MCF 10A (cell line): ENCODE data around the gene HOXA7. TPM values are rescaled to one million over a fixed set of nuclear protein-coding genes. Genes with fewer than 3 reads are reported as not detected.
A peak's percentile ranks its signal among the peaks of the same experiment; 100 is the strongest.

Experiments
- BruUV-seq: library from RNA; stranded (reverse); fragments of 400-500 nt; replicated peaks from 2 replicates; lab custom pipeline; 2021; lab: Mats Ljungman, UMichigan
- CTCF ChIA-PET: fragments of 300-600 bp; sonication (Branson Sonifier 250); formaldehyde crosslinking; extraction: SDS; loops from one replicate; lab custom pipeline; 2021; ENCODE audit warnings: antibody characterized with exemption, inconsistent platforms; lab: Yijun Ruan, JAX
- POLR2A ChIA-PET: fragments of 300-600, 350-650 bp; sonication (Branson Sonifier 250); formaldehyde crosslinking; extraction: SDS; loops from one replicate; lab custom pipeline; 2020; ENCODE audit warnings: antibody characterized with exemption, inconsistent platforms; lab: Yijun Ruan, JAX
- DNase-seq: peaks from one replicate; pipeline ENCODE4 v3.0.0-alpha.2; 2018; ENCODE audit not compliant: unreplicated experiment
- H3K27ac Mint-ChIP-seq: one replicate; pipeline ENCODE4 v1.8.0; 2022; ENCODE audit warnings: mild to moderate bottlenecking, low read depth, mixed read lengths; ENCODE audit not compliant: unreplicated experiment
- H3K27me3 Mint-ChIP-seq: one replicate; pipeline ENCODE4 v1.8.0; 2022; ENCODE audit warnings: mixed read lengths; ENCODE audit not compliant: insufficient read depth, unreplicated experiment
- H3K36me3 Mint-ChIP-seq: one replicate; pipeline ENCODE4 v1.8.0; 2022; ENCODE audit warnings: mild to moderate bottlenecking, moderate library complexity, mixed read lengths; ENCODE audit not compliant: insufficient read depth, unreplicated experiment
- H3K4me1 Mint-ChIP-seq: one replicate; pipeline ENCODE4 v1.8.0; 2022; ENCODE audit warnings: mixed read lengths; ENCODE audit not compliant: insufficient read depth, unreplicated experiment
- H3K4me3 Mint-ChIP-seq: one replicate; pipeline ENCODE4 v1.8.0; 2022; ENCODE audit warnings: mild to moderate bottlenecking, moderate library complexity, mixed read lengths; ENCODE audit not compliant: unreplicated experiment
- H3K9me3 Mint-ChIP-seq: one replicate; pipeline ENCODE4 v1.8.0; 2022; ENCODE audit warnings: mixed read lengths; ENCODE audit not compliant: unreplicated experiment
- intact Hi-C: fragments of 100-400 bp; cut with micrococcal nuclease; formaldehyde crosslinking; loops from 2 replicates; pipeline ENCODE4 v1.14.1; 2022
- total RNA-seq: library from RNA; stranded (reverse); gene quantifications from 2 replicates; pipeline ENCODE4 v1.2.3, GENCODE V29; 2022
- TF ChIP-seq, protein P1 (sequence below): fragments of 200-600 bp; IDR thresholded peaks from one replicate; pipeline ENCODE4 v1.8.0; 2022; ENCODE audit warnings: antibody characterized with exemption, mild to moderate bottlenecking; ENCODE audit not compliant: unreplicated experiment

Gene HOXA7
- total RNA-seq, 1 experiment from 2014 or later: 0.44 TPM

DNA sequence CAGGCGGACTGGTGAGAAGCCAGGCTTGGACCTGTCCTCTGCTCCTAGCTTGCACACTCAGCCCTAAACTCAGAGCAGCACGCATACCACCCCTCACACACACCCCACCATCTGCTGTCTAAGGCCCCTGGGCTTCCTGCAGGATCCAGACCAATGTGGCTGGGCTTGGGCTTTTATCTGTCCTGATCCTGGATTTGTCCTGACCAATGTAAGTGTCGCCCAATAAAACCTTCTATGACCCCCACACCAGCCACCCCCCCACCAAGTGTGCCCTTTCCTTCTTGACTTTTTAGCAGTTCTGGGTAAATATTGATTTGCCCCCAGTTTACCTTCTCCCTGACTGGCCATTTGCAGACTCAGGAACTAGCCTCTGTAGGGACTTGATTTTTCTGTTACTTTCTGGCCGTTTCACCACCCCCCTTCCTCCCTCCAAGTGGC lies 45.1 kb upstream of the HOXA7 start:
- DNase-seq: no peak
- BruUV-seq: no TSS peak
- Mint-ChIP-seq H3K9me3 (no peaks in the 10 kb centered on the region), H3K27ac (no peak overlapping the region), H3K36me3 (no peaks in the 10 kb centered on the region), H3K27me3 (peaks cover 78% of the 10 kb centered on the region), H3K4me3 (no peak overlapping the region), H3K4me1 (no peaks in the 10 kb centered on the region)
- intact Hi-C loops: no loop called here
- ChIA-PET CTCF (interaction anchor here (0.6 to 2.0 kb wide), 2 partner anchors 131 to 374 kb away, joined by 3 to 7 read pairs; no protein-coding TSS in a partner anchor), POLR2A (no interaction called here)
- TF ChIP-seq, protein P1, sequence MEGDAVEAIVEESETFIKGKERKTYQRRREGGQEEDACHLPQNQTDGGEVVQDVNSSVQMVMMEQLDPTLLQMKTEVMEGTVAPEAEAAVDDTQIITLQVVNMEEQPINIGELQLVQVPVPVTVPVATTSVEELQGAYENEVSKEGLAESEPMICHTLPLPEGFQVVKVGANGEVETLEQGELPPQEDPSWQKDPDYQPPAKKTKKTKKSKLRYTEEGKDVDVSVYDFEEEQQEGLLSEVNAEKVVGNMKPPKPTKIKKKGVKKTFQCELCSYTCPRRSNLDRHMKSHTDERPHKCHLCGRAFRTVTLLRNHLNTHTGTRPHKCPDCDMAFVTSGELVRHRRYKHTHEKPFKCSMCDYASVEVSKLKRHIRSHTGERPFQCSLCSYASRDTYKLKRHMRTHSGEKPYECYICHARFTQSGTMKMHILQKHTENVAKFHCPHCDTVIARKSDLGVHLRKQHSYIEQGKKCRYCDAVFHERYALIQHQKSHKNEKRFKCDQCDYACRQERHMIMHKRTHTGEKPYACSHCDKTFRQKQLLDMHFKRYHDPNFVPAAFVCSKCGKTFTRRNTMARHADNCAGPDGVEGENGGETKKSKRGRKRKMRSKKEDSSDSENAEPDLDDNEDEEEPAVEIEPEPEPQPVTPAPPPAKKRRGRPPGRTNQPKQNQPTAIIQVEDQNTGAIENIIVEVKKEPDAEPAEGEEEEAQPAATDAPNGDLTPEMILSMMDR: no peak

DNA sequence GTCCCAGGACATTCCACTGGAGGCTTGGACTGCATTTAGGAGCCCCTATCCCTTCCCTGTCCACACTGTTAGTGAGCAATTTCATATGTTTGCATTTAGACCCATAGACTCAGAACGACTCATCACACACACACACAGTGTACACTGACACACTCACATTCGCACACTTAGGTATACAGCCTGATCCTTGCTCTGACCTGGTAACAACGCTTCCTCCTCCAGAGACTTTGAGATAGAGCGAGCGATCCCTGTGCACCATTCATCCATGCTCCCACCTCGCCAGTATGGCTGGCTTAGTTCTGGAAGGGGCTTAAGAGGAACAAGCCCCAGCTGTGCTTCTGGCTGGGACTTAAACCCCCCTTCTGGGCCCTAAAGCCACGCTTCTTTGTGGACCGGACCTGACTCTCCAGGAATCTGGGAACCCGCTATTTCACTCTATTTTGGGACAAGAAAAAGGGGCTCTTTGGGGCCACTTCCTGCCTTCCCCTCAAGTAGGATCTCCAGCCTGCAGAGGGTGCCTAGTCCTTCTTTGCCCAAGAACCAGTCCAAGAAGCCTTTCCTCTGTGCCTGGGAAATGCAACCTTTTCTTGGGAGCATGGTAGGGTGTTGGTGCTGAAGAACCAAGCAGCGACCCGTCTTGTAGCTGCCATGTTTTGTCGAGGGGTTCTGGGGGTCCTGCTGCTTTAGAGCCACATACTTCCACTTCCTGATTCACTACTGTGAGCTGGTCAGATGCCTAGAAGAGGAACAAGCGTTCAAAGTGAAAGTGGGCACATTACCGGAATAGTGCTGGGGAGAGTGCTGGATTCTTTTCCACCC lies 44.5 kb upstream of the HOXA7 start:
- ChIA-PET CTCF (interaction anchor here (0.6 to 2.0 kb wide), 2 partner anchors 132 to 374 kb away, joined by 3 to 7 read pairs; no protein-coding TSS in a partner anchor), POLR2A (no interaction called here)
- H3K4me1 Mint-ChIP-seq: no peaks in the 10 kb centered on the region
- peak overlapping the region; percentile 51 for H3K4me3 Mint-ChIP-seq
- no TSS peak for BruUV-seq
- intact Hi-C loops: no loop called here
- DNase-seq: no peak
- H3K27me3 Mint-ChIP-seq: peaks cover 72% of the 10 kb centered on the region
- TF ChIP-seq, protein P1: no peak
- no peaks in the 10 kb centered on the region for H3K9me3 Mint-ChIP-seq
- H3K36me3 Mint-ChIP-seq: no peaks in the 10 kb centered on the region
- H3K27ac Mint-ChIP-seq: no peak overlapping the region

DNA sequence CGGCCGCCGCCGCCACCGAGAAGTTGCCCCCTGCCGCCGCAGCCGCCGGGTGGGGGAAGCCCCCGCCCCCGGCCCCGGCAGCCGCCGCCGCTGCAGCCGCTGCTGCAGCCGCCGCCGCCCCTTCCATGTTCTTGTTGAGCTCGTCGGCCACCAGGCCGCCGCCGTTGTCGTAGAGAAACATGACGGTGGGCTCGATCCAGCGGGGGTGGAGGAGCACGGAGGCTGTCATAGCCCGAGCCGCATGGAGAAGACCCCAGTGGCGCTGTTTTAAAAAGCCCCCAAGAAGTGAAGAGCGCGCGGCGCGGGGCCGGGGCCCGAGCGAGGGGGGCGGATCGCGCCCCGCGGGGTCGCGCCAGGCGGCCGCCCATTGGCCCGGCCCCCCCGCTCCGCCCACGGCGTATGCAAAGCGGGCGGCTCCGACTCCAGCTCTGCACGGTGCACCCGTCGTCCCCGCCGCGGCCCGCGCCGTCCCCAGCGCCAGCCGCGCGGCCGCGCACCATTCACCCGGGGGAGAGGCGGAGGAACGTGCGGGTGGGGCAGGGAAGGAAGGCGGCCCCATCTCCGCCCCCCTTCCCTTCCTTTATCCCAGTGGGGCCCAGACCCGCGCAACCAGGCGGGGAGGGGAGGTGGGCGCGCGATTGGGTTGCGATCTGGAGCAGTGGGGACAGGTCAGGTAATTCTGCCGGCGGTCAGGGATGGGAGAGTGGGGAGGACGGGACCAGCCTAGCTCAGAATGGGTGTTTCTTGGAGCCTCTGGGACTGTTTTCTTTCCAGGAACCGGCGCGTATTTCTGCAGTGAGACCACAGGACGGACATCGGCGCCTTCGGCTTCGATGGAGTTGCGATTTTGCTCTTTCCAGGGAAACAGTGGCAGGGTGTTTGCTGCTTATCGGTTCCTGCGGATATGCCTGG lies 43.6 kb upstream of the HOXA7 start, which contains the start of gene HOXA13:
Gene HOXA13 (minus strand): TSS at position 243 of the 912 bp plus-strand sequence. CDS start 14 bp downstream, at position 229.
- POLR2A ChIA-PET: interaction anchor here (0.6 kb wide), 1 partner anchor 850 kb away, joined by 3 read pairs; no protein-coding TSS in a partner anchor
- intact Hi-C loops: loop anchor here (5.0 to 10.0 kb wide), 2 partner anchors 877 to 1725 kb away; no protein-coding TSS in a partner anchor
- BruUV-seq: no TSS peak
- no peaks in the 10 kb centered on the region for H3K9me3 Mint-ChIP-seq
- no peak for DNase-seq
- H3K36me3 Mint-ChIP-seq: no peaks in the 10 kb centered on the region
- no peak within 1 kb of the TSS for H3K27ac Mint-ChIP-seq
- peaks cover 66% of the 10 kb centered on the region for H3K27me3 Mint-ChIP-seq
- no peaks in the 10 kb centered on the region for H3K4me1 Mint-ChIP-seq
- CTCF ChIA-PET: interaction anchor here (0.6 to 2.0 kb wide), 4 partner anchors 54 to 721 kb away, joined by 3 to 7 read pairs (median 3); no protein-coding TSS in a partner anchor
- TF ChIP-seq, protein P1: no peak
- peak within 1 kb of the TSS; percentile 64 for H3K4me3 Mint-ChIP-seq
